IPS-18c (cell line): ENCODE measurements around the gene MYO7A.

Experiments
- H3K4me3 ChIP-seq: 2 replicates; pipeline ENCODE4 v1.7.0; 2013; ENCODE audit warnings: low read depth, mild to moderate bottlenecking, low read length, moderate library complexity; ENCODE audit not compliant: insufficient read depth
- H3K9me3 ChIP-seq: one replicate; pipeline ENCODE4 v1.6.1; 2013; ENCODE audit warnings: mild to moderate bottlenecking, low read length, moderate library complexity; ENCODE audit not compliant: control insufficient read depth, insufficient read depth

Gene MYO7A

DNA sequence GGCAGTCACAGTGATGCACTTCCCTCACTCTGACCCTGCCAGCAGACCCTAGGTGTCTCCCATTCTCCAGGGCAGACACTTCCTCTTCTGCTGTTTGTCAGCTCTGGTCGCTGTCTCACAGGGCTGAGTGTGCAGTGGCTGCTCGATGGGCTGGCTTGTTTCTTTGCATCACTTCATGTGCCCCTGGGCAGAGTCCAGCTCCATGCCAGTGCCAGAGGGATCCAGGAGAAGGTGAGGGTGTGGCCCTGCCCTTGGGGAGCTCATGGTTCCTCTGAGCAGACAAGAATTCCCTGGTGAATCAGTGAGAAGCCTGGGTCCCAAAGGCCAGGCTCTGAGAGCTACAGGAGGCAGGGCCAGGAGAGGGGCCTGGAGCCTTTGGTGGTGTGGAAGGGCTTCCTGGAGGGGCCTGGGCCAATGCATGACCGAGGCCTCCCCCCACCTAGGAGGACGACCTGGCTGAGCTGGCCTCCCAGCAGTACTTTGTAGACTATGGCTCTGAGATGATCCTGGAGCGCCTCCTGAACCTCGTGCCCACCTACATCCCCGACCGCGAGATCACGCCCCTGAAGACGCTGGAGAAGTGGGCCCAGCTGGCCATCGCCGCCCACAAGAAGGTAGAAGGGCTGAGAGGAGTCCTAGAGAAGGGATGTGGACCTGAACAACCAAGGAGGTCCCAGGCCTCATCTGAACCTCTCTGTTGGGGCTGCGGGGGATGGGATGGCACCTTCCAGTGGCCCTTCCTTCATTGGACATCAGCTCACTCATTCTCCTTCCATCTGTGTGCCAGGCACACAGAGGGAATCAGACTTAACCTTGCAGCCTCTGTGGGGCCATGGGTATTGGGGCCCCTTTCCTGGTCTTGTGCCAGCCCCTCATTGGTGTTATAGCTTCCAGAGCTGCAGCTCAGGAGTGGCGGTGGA is 66.1 kb downstream of the MYO7A start:
- H3K9me3 ChIP-seq: no peaks in the 10 kb centered on the region
- no peak overlapping the region for H3K4me3 ChIP-seq

GRCh38 chr11:77195071-77195755 is 67.2 kb downstream of the MYO7A start:
- no peaks in the 10 kb centered on the region for H3K9me3 ChIP-seq
- no peak overlapping the region for H3K4me3 ChIP-seq

- Histone ChIP-seq H3K9me3 (no peaks in the 10 kb centered on the region), H3K4me3 (no peak overlapping the region)
Observed at GRCh38 chr11:77196961-77197360, 68.9 kb downstream of the MYO7A start.

DNA sequence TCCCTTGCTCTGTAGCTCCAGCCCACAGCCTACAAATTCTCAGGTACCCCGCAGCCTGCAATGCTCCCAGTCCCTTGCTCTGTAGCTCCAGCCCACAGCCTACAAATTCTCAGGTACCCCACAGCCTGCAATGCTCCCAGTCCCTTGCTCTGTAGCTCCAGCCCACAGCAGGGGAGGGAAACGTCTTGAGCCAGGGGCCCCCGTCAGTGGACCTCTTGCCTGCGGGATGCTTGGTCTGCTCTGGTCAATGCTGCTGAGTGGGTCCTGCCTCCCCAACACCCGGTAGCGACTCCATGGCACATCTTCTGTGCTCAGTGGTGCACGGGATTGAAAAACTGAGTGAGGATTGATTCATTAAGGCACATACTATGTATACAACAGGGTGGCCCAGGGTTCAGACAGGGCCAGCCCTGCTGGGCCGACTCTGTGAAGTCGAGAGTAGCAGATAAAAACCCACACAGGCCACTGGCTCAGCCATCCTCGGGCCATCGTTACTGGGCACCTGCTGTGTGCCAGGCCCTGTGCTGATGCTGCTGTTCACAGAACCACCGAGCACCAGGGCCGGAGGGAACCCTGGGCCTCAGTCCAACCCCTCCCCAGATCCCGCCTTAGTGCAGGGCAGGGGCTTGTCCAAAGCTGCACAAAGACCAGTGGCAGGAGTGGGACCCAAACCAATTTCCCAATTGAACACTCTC is 69.7 kb downstream of the MYO7A start:
- Histone ChIP-seq H3K9me3 (no peaks in the 10 kb centered on the region), H3K4me3 (no peak overlapping the region)

- Histone ChIP-seq H3K4me3 (no peak overlapping the region), H3K9me3 (no peaks in the 10 kb centered on the region)
Observed at GRCh38 chr11:77198440-77198849, 70.4 kb downstream of the MYO7A start.

DNA sequence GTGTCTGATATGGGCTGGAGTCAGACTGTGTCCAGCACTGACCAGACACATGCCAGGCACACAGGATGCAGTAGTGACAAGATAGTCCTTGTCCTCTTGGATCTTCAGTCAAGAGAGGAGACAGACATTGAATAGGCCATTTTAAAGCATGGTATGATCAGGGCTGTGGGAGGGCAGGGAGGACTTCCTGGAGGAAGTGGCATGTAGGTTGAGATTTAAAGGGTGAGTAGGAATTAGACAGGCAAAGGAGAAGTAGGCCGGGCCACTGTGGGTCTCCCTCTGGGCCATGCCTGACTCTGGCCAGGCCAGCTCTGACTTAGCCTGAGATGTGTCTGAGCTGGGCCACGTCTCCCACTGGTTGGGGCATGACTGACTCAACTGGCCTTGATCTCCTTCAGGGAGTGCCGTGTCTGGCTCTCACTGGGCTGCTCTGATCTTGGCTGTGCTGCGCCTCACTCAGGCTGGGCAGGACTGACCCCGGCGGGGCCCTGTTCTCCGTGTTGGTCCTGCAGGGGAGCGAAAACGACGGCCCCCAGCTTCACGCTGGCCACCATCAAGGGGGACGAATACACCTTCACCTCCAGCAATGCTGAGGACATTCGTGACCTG is 71.2 kb downstream of the MYO7A start:
- Histone ChIP-seq H3K4me3 (no peak overlapping the region), H3K9me3 (no peaks in the 10 kb centered on the region)

DNA sequence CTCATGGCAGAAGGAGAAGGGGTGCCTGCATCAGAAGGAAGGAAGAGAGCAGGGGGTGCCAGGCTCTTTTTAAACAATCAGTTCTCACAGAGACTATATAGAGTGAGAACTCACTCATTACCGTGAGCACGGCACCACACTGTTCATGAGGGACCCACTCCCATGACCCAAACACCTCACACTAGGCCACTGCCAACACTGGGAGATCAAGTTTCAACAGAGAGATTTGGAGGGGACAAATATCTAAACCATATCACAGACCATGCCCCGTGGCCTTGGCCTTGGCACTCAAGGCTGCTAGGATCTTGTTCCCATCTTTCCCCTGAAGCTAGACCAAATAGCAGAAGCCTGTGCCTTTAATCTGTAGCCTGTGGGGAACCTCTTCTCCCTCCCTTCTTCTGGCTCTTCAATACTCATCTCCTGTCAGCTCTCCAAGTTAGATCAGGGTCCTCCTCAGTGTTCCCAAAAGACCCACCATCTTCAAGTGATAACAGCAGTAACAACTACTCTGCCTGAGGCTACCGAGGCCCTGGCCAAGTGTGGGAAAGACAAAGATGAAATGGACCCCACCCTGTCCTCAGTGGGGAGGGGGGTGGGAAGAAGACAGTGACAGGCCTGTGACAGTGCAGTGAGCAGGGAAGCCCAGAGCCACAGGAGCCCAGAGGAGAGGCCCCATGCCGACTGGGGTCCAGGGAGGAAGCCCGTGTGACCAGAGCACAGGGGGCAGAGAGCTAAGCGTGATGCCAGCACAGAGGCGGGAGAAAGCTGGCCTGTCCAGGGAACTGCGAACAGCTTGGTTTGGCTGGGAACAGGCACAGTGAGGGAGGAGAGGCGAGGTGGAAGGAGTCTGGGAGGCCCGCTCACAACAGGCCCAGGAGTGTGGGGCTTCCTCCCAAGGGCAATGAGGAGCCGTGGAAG is 72.6 kb downstream of the MYO7A start:
- no peak overlapping the region for H3K4me3 ChIP-seq
- no peaks in the 10 kb centered on the region for H3K9me3 ChIP-seq

DNA sequence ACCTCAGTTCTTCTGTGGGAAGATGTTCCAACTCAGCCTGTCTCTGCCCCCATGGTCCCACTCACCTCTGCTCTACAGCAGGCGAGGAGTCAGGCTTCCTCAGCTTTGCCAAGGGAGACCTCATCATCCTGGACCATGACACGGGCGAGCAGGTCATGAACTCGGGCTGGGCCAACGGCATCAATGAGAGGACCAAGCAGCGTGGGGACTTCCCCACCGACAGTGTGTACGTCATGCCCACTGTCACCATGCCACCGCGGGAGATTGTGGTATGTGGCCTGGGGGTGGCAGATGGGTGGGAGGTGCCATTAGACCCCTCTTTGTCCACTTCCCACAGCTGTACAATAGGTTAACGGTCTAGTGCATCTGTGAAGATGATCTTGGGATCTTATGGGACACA is 73.3 kb downstream of the MYO7A start:
- H3K4me3 ChIP-seq: no peak overlapping the region

DNA sequence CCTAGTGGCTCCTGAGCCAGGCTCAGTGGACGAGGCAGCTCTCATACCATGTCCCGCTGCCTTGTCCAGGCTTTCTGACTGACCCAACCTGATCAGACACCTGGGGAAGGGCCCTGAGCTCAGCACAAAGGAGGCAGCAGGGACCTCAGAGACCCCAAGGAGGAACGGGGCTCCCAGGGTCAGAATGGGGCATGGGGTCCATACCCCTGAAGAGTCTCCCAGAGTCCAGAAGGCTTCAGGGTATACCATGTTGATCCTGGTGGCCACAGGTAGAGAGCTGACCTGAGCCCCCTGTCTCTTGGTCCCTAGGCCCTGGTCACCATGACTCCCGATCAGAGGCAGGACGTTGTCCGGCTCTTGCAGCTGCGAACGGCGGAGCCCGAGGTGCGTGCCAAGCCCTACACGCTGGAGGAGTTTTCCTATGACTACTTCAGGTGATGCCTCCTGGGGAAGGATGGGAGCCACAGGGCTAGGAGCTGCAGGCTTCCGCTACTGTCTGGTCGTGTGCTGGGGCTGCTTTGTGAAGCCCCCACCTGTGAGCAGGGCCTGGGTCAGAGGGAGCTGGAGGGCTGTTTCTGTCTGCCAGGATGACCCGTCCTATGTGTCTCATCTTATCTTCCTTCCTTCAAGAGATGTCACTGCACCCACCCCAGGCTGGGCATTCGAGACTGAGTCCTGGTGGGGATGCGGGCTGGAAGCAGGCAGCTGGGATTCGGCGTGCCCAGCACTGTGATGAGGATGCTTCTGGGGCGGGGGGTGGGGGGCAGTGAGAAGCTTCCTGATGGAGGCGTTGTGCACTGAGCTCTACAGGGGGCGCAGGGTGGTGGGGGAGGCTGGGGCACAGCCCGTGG is 74.2 kb downstream of the MYO7A start:
- Histone ChIP-seq H3K4me3 (no peak overlapping the region), H3K9me3 (no peaks in the 10 kb centered on the region)

More for the DNA sequence above, 73.3 kb downstream of the MYO7A start:
- no peaks in the 10 kb centered on the region for H3K9me3 ChIP-seq

DNA sequence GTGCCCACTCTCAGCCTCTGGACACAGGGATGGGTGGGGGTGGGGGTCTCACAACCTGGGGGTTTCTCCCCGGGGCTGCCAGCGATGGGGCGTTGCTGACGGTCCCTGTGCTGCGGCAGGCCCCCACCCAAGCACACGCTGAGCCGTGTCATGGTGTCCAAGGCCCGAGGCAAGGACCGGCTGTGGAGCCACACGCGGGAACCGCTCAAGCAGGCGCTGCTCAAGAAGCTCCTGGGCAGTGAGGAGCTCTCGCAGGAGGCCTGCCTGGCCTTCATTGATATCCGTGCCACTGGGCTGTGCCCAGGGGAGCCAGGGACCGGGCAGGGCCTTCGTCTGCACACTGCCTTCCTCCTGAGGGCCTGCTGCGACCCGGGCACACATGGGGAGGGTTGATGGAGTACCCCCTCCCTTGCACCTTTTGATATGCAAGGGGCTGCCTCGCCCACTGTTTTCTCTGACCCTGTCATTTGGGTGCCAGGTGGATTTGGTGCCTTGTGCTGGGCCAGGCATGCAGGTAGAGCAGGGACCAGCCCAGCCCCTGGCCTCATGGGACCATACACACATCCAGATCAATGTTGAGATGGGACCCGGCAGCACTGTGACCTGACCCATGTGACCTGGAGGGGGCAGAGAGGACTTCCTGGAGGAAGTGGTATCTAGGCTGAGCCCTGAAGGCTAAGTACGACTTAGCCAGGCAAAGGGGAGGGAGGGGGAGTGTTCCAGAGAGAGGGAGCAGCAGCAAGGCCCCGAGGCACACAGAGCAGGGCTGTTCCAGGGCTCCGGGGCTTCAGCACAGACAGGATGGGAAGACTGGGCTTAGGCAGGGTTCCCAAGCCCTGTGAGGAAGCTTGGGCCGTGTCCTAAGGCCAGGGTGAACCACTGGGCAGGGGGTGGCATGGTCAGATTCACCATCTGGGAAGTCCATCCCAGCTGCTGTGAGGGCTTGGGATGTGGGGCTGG is 75.2 kb downstream of the MYO7A start:
- no peaks in the 10 kb centered on the region for H3K9me3 ChIP-seq
- no peak overlapping the region for H3K4me3 ChIP-seq

DNA sequence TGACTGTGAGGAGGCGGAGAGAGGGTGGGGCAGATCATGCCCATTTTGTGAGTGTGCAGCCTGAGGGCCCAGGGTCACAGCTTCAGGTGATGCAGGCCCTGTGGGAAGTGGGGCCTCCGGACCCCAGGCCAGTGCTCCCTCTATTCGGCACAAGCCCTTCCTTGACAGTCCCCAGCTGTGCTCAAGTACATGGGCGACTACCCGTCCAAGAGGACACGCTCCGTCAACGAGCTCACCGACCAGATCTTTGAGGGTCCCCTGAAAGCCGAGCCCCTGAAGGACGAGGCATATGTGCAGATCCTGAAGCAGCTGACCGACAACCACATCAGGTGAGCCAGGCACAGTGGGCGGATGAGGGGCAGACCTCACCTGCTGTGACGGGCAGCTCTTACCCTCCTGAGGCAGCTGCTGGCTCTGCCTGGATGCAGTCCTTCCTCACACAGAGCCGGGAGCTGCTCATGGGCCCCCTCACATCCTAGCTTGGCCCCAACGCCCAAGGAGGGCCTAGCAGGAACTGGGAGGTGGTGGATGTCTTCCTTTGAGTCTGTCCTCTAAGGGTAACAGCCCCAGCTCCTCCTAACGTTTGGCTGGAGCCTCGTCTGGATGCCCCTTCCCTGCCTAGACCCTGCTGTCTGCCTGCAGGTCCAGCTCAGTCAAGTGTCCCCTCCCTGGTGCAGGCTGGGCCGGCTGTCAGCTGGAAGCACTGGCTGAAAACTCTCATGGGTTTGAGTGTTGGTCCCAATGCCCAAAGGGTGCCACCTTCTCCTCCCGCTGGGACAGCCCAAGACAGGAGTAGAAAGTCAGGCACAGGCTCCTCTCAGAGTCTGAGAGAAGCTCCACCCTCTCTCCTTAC is 76.1 kb downstream of the MYO7A start:
- no peak overlapping the region for H3K4me3 ChIP-seq
- H3K9me3 ChIP-seq: no peaks in the 10 kb centered on the region

DNA sequence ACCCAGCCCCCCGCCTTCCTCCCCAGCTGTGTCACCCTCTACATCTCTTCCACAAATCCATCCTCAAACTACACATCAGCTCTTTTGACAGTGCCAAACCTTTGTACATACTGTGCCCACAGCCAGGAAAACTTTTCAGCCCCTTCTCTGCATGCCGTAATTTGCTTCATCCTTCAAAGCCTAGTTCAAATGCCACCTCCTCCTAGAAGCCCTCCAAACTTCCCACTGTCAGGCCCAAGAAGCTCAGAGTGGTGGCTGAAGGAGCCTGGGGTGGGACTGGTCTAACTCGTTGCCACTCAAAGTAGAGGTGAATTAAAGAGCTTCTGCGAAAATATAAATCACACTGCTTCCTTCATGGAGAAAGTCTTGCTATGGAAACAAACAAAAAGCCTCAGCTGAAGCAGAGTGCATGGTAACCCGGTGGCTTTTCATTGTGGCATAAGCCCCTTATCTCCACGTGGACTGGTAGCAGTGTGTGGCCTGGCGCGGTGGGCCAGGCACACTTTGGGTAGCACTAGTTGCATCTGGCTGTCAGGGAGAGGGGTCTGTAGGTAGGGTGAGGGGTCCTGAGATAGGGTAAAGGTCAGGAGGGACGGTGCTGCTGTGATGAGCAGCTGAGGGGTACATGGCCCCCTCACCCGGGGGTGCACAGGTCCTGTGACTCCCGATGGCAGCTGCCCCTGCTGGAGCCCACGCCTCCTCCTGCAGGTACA is 76.9 kb downstream of the MYO7A start:
- Histone ChIP-seq H3K9me3 (no peaks in the 10 kb centered on the region), H3K4me3 (no peak overlapping the region)

DNA sequence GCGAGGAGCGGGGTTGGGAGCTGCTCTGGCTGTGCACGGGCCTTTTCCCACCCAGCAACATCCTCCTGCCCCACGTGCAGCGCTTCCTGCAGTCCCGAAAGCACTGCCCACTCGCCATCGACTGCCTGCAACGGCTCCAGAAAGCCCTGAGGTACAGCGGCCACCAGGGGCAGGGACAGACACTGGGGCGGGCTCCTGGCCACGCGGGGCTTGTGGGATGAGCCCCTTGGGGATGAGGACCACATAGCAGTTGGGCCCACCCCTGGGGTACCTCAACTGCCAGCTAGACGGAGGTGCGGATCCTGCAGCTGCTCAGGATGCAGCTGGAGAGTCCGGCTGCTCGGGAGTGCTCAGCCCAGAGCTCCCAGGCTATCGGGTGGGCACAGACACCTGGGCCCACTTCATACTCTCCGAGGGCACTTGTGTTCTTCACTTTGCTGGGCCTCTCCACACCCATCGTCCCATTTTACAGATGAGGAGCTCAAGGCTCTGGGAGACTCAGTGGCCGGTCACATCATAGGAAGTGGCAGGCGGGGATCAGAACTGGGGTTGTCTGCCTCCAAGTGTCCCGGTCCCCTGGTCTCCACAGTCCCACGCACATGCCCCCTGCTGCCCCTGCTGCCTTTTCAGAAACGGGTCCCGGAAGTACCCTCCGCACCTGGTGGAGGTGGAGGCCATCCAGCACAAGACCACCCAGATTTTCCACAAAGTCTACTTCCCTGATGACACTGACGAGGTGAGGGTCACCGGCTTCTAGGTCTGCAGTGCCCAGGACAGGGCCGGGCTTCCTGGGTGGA is 77.6 kb downstream of the MYO7A start:
- H3K4me3 ChIP-seq: no peak overlapping the region

More for the DNA sequence above, 77.6 kb downstream of the MYO7A start:
- no peaks in the 10 kb centered on the region for H3K9me3 ChIP-seq
